Lung (tissue), 12 donors: ENCODE data around the gene APEX1. TPM values are rescaled to one million over a fixed set of nuclear protein-coding genes. Genes with fewer than 3 reads are reported as not detected.
"Not testable (repeated sequence)": the region's sequence is repeated elsewhere in the genome, so short reads cannot be mapped to it uniquely, and the experiment has no call there.

Experiments used
- ATAC-seq: fragments of 200-7000 bp; cut with Tn5 transposase; one replicate; pipeline ENCODE4 v1.9.1; 2020; ENCODE audit warnings: moderate number of reproducible peaks; ENCODE audit not compliant: insufficient read depth, low FRiP score
- DNase-seq, 3 donors: peaks; one replicate each; pipeline ENCODE4 v3.0.0-alpha.2; 2013 to 2017
- H3K27ac ChIP-seq, 2 donors: one replicate each; pipeline ENCODE4 v1.5.1; 2013; ENCODE audit warnings: mild to moderate bottlenecking in 2 of 2, moderate library complexity in 2 of 2, control low read depth in 1 of 2, inconsistent platforms in 1 of 2, low read depth in 1 of 2, low read length in 1 of 2
- H3K27me3 ChIP-seq, 3 donors: one replicate each; pipeline ENCODE4 v1.5.1; 2013; ENCODE audit warnings: low read length in 2 of 3; ENCODE audit not compliant: control insufficient read depth in 3 of 3, insufficient read depth in 3 of 3
- H3K36me3 ChIP-seq, 4 donors: one replicate each; pipeline ENCODE4 v1.5.1; 2013; ENCODE audit warnings: low read length in 4 of 4, mild to moderate bottlenecking in 1 of 4, moderate library complexity in 1 of 4; ENCODE audit not compliant: control insufficient read depth in 4 of 4, insufficient read depth in 4 of 4
- H3K4me1 ChIP-seq, 5 donors: one replicate each; pipeline ENCODE4 v1.5.1; 2013; ENCODE audit warnings: low read length in 5 of 5, mild to moderate bottlenecking in 2 of 5, moderate library complexity in 1 of 5; ENCODE audit not compliant: control insufficient read depth in 5 of 5, insufficient read depth in 5 of 5
- H3K4me3 ChIP-seq: one replicate; pipeline ENCODE4 v1.5.1; 2013; ENCODE audit warnings: mild to moderate bottlenecking, control low read depth, moderate library complexity
- H3K9ac ChIP-seq, 2 donors: one replicate each; pipeline ENCODE4 v1.5.1; 2013; ENCODE audit warnings: low read length in 2 of 2, control low read depth in 1 of 2; ENCODE audit not compliant: insufficient read depth in 1 of 2
- H3K9me3 ChIP-seq, 4 donors: one replicate each; pipeline ENCODE4 v1.5.1; 2013; ENCODE audit warnings: low read length in 3 of 4, mild to moderate bottlenecking in 1 of 4, moderate library complexity in 1 of 4; ENCODE audit not compliant: control insufficient read depth in 4 of 4, insufficient read depth in 3 of 4
- WGBS, 2 donors: extraction: QIAGEN DNeasy Blood & Tissue Kit; methylation state at CpG; one replicate each; pipeline ENCODE4 v1.1.7; 2013; 5-methylcytosine and 5-hydroxymethylcytosine counted together
- polyA plus RNA-seq, 2 donors: library from polyadenylated mRNA; stranded (reverse); fragments of 200-250 nt; gene quantifications; one replicate each; pipeline ENCODE4 v1.2.1, GENCODE V29; 2013
- total RNA-seq, 2 donors: library from RNA; depleted of rRNA in 1 of 2; stranded (reverse); fragments of >200 nt in 1 of 2; gene quantifications; one replicate each; pipeline ENCODE4 v1.2.1, GENCODE V29; 2014 to 2021
- TF ChIP-seq, protein P1 (sequence below): IDR thresholded peaks from 2 replicates; pipeline ENCODE4 v1.5.1; 2012; ENCODE audit warnings: mild to moderate bottlenecking; ENCODE audit errors: control extremely low read depth, extremely low read depth
- donor health status: control.
- donor health status: control.
- donor health status: Bipolar disorder and iron deficiency.
- donor health status: healthy.
- donor health status: DM: yes; HTN: yes; CAD: no.

APEX1 gene
- total and polyA plus RNA-seq, 4 donors, result 66.2 to 159 (median 120) TPM

DNA sequence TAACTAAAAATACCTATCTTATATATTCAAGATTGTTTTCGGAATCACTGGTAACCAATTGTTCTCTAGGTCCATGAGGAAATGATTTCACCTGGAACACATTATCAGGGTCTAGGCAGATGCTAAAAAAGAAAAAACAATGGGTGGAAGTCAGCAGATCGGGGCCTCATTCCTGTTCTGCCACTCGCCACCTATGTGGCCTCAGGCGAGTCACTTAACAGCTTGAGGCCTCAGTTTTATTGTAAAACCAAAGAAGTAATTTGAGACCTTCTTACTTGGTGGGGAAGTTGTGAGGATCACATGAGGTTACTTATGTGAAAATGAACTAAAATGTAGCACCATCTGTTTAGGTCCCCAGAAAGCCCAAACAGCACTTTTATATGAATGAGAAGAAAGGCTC, 44.1 kb downstream of the APEX1 start:
- DNase-seq (peak in 1 of 3 donors; percentile 20), ATAC-seq (no peak)
- TF ChIP-seq, protein P1, sequence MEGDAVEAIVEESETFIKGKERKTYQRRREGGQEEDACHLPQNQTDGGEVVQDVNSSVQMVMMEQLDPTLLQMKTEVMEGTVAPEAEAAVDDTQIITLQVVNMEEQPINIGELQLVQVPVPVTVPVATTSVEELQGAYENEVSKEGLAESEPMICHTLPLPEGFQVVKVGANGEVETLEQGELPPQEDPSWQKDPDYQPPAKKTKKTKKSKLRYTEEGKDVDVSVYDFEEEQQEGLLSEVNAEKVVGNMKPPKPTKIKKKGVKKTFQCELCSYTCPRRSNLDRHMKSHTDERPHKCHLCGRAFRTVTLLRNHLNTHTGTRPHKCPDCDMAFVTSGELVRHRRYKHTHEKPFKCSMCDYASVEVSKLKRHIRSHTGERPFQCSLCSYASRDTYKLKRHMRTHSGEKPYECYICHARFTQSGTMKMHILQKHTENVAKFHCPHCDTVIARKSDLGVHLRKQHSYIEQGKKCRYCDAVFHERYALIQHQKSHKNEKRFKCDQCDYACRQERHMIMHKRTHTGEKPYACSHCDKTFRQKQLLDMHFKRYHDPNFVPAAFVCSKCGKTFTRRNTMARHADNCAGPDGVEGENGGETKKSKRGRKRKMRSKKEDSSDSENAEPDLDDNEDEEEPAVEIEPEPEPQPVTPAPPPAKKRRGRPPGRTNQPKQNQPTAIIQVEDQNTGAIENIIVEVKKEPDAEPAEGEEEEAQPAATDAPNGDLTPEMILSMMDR, result no peak
- 63% methylated on average over 4 of the region's 4 CpGs for WGBS, 2 donors
- no peak overlapping the region for H3K27ac ChIP-seq
- H3K4me1 ChIP-seq, result peaks cover 0 to 3% (median 0%) of the 10 kb centered on the region in 5 donors
- H3K27me3 ChIP-seq, result no peaks in the 10 kb centered on the region
- H3K9me3 ChIP-seq, result no peaks in the 10 kb centered on the region
- H3K9ac ChIP-seq, result no peak overlapping the region
- no peaks in the 10 kb centered on the region for H3K36me3 ChIP-seq
- no peak overlapping the region for H3K4me3 ChIP-seq

DNA sequence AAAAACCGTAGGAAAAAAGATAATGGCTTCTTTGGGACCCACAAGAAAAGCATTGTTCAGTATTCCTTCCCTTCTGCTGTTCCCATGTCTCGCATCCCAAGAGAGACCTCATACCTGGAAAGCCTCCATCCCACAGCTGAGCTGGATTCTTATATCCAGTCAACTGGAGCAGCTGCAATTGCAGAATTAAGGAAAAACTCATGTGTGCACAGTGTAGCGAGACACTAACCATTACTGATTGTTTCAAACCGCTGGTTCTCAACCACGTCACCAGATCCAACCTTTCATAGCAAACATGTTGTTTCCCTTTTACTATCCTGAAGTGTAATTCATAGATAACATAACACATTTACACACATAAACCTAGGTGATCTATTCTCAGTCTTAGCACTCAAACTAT, 44.9 kb downstream of the APEX1 start:
- Histone ChIP-seq H3K27ac (peak overlapping the region in 1 of 2 donors; percentile 41), H3K27me3 (no peaks in the 10 kb centered on the region), H3K36me3 (no peaks in the 10 kb centered on the region), H3K4me1 (peaks cover 0 to 3% (median 0%) of the 10 kb centered on the region in 5 donors), H3K9me3 (no peaks in the 10 kb centered on the region), H3K9ac (no peak overlapping the region), H3K4me3 (no peak overlapping the region)
- TF ChIP-seq, protein P1, result no peak
- 92 to 94% methylated on average over 5 of the region's 5 CpGs for WGBS, 2 donors
- ATAC-seq (no peak), DNase-seq (no peak)

DNA sequence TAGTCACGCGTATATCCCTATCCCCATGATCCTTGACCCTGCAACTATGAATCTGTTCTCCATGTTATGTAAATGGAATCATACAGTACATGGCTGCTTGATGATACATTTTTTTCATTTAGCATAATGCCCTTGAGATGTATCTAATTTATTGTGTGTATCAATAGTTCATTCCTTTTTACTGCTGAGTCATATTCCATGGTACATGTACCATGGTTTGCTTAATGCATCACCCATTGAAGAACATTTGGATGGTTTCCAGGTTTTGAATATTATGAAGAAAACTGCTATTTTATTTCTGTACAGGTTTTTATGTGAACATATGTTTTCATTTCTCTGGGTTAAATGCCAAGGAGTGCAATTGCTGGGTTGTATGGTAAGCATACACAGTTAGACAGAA, 46.3 kb downstream of the APEX1 start:
- no peak overlapping the region for H3K9ac ChIP-seq
- H3K27ac ChIP-seq, result no peak overlapping the region
- no peaks in the 10 kb centered on the region for H3K27me3 ChIP-seq
- peaks cover 0 to 3% (median 0%) of the 10 kb centered on the region in 5 donors for H3K4me1 ChIP-seq
- H3K4me3 ChIP-seq, result no peak overlapping the region
- H3K9me3 ChIP-seq, result no peaks in the 10 kb centered on the region
- ATAC-seq (no peak), DNase-seq (no peak)
- H3K36me3 ChIP-seq, result no peaks in the 10 kb centered on the region
- 97 to 100% methylated on average over 2 of the region's 2 CpGs for WGBS, 2 donors
- TF ChIP-seq, protein P1, result no peak

DNA sequence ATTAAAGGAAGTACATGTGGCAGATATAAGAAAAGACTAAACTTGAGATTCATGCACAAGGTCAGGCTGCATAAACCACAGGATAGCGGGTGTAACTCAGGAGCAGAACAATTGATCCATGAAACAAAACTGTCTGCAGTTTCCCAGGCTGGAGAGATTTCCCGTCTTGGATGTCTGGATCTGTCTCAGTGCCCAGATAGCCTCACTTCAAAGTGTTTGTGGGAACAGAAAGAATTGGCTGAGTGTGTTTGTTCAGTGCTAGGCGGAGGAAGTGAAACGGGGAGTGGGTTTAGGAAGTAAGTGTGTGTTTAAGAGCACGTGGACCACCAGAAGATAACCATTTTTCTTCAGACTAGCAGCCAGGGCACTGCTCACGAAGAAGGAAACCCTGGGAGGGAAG, 48.9 kb downstream of the APEX1 start:
- DNase-seq (peak in 2 of 3 donors; percentile 9 to 51), ATAC-seq (no peak)
- TF ChIP-seq, protein P1, result no peak

DNA sequence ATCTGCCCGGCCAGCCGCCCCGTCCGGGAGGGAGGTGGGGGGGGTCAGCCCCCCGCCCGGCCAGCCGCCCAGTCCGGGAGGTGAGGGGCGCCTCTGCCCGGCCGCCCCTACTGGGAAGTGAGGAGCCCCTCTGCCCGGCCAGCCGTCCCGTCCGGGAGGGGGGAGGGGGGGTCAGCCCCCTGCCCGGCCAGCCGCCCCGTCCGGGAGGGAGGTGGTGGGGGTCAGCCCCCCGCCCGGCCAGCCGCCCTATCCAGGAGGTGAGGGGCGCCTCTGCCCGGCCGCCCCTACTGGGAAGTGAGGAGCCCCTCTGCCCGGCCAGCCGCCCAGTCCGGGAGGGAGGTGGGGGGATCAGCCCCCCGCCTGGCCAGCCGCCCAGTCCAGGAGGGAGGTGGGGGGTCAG, 51.2 kb downstream of the APEX1 start:
- WGBS, 2 donors, result 98 to 100% methylated on average over 1 to 29 of the region's 30 CpGs
- DNase-seq, H3K36me3 ChIP-seq, H3K4me3 ChIP-seq, ATAC-seq, H3K4me1 ChIP-seq, H3K9ac ChIP-seq, H3K27ac ChIP-seq, H3K9me3 ChIP-seq, H3K27me3 ChIP-seq: not testable (repeated sequence)

More for the DNA sequence above, 48.9 kb downstream of the APEX1 start:
- Histone ChIP-seq H3K4me1 (peaks cover 0 to 2% (median 0%) of the 10 kb centered on the region in 5 donors), H3K4me3 (no peak overlapping the region), H3K27me3 (no peaks in the 10 kb centered on the region), H3K9me3 (no peaks in the 10 kb centered on the region), H3K36me3 (no peaks in the 10 kb centered on the region), H3K9ac (no peak overlapping the region), H3K27ac (no peak overlapping the region)
- WGBS, 2 donors, result 26 to 27% methylated on average over 6 of the region's 6 CpGs
